OCI-M1 (cell line): ENCODE measurements around the gene RELL1.

Experiments used
- DNase-seq: peaks from one replicate; lab custom pipeline; 2025; lab: John Stamatoyannopoulos, UW

The RELL1 gene

GRCh38 chr4:37635155-37635554, 51.0 kb downstream of the RELL1 start:
- DNase-seq, result no peak

GRCh38 chr4:37634180-37634579, 52.0 kb downstream of the RELL1 start:
- DNase-seq, result no peak

- DNase-seq, result no peak
These were observed 53.3 kb downstream of the RELL1 start for GRCh38 chr4:37632836-37633235.

GRCh38 chr4:37631551-37631950, 54.6 kb downstream of the RELL1 start:
- no peak for DNase-seq

- DNase-seq, result no peak
These were observed 56.5 kb downstream of the RELL1 start for GRCh38 chr4:37629713-37630112.

GRCh38 chr4:37628977-37629609, 57.1 kb downstream of the RELL1 start:
- DNase-seq, result peak; percentile 54

GRCh38 chr4:37627263-37627662, 58.9 kb downstream of the RELL1 start:
- DNase-seq, result peak; percentile 5

- DNase-seq, result peak; percentile 3
These were observed 60.7 kb downstream of the RELL1 start for GRCh38 chr4:37625499-37625898.

- no peak for DNase-seq
These were observed 62.2 kb downstream of the RELL1 start for GRCh38 chr4:37623940-37624339.

GRCh38 chr4:37623125-37623524, 63.1 kb downstream of the RELL1 start:
- DNase-seq, result no peak

- DNase-seq, result no peak
These were observed 66.0 kb downstream of the RELL1 start for GRCh38 chr4:37620176-37620575.

- no peak for DNase-seq
These were observed 70.5 kb downstream of the RELL1 start for GRCh38 chr4:37615720-37616063.

- DNase-seq, result no peak
These were observed 71.0 kb downstream of the RELL1 start for GRCh38 chr4:37615059-37615719.

- DNase-seq, result no peak
These were observed 73.4 kb downstream of the RELL1 start for GRCh38 chr4:37612811-37613210.

- DNase-seq, result no peak
These were observed 76.5 kb downstream of the RELL1 start for GRCh38 chr4:37609626-37610025.

- DNase-seq, result no peak
These were observed 79.2 kb downstream of the RELL1 start for GRCh38 chr4:37607018-37607417.

GRCh38 chr4:37605843-37606565, 80.2 kb downstream of the RELL1 start:
- no peak for DNase-seq

- DNase-seq, result no peak
These were observed 81.7 kb downstream of the RELL1 start for GRCh38 chr4:37604461-37604860.

- no peak for DNase-seq
These were observed 82.5 kb downstream of the RELL1 start for GRCh38 chr4:37603711-37604110.

- peak; percentile 89 for DNase-seq
These were observed 83.1 kb downstream of the RELL1 start for GRCh38 chr4:37603070-37603468.

GRCh38 chr4:37602454-37603069, 83.6 kb downstream of the RELL1 start:
- DNase-seq, result no peak

- peak; percentile 69 for DNase-seq
These were observed 84.6 kb downstream of the RELL1 start for GRCh38 chr4:37601531-37601930.
